CD4-positive, alpha-beta T cell (primary cell): ENCODE measurements around the gene SLC66A3. TPM values are rescaled to one million over a fixed set of nuclear protein-coding genes. Genes with fewer than 3 reads are reported as not detected.

ENCODE experiments used
- ATAC-seq: fragments of 200-7000 bp; cut with Tn5 transposase; one replicate; pipeline ENCODE4 v1.10.0; 2022; ENCODE audit warnings: mild to moderate bottlenecking; ENCODE audit not compliant: poor library complexity
- CTCF ChIA-PET: fragments of 350-600 bp; sonication (Branson Sonifier 250); formaldehyde crosslinking; loops from one replicate; lab custom pipeline; 2021; ENCODE audit warnings: antibody characterized with exemption, inconsistent platforms; lab: Charles Lee
- POLR2A ChIA-PET: fragments of 350-600 bp; sonication (Branson Sonifier 250); formaldehyde crosslinking; loops from one replicate; lab custom pipeline; 2021; ENCODE audit warnings: antibody characterized with exemption, inconsistent platforms; lab: Charles Lee
- DNase-seq, 14 experiments: peaks; one replicate each; pipeline ENCODE4 v3.0.0-alpha.2; 2013 to 2020; ENCODE audit warnings: mixed read lengths in 2 of 14
- H3K27ac ChIP-seq, 2 donors: one replicate each; pipeline versions ENCODE4 v1.5.1 to v1.7.0; 2013; ENCODE audit warnings: low read length in 2 of 2, low read depth in 1 of 2, mild to moderate bottlenecking in 1 of 2
- H3K27me3 ChIP-seq, 2 experiments: 1 replicate in 1 of 2; 2 replicates in 1 of 2; pipeline versions ENCODE4 v1.6.1 to v1.7.0; 2013; ENCODE audit warnings: low read length in 2 of 2, control low read depth in 1 of 2, mild to moderate bottlenecking in 1 of 2, moderate library complexity in 1 of 2; ENCODE audit not compliant: insufficient read depth in 2 of 2, control insufficient read depth in 1 of 2
- H3K36me3 ChIP-seq: one replicate; pipeline ENCODE4 v1.6.1; 2013; ENCODE audit warnings: low read length, control low read depth; ENCODE audit not compliant: insufficient read depth
- H3K4me1 ChIP-seq: one replicate; pipeline ENCODE4 v1.6.1; 2013; ENCODE audit warnings: low read length, control low read depth; ENCODE audit not compliant: insufficient read depth
- H3K4me3 ChIP-seq: one replicate; pipeline ENCODE4 v1.5.1; 2013; ENCODE audit warnings: mild to moderate bottlenecking, low read length, moderate library complexity
- H3K9me3 ChIP-seq, 2 experiments: 1 replicate in 1 of 2; 2 replicates in 1 of 2; pipeline versions ENCODE4 v1.6.1 to v1.7.0; 2013; ENCODE audit warnings: low read length in 2 of 2, mild to moderate bottlenecking in 2 of 2, control low read depth in 1 of 2, moderate library complexity in 1 of 2; ENCODE audit not compliant: control insufficient read depth in 1 of 2, insufficient read depth in 1 of 2
- H3K27ac Mint-ChIP-seq: one replicate; pipeline ENCODE4 v1.8.0; 2020; ENCODE audit warnings: mixed read lengths
- H3K27me3 Mint-ChIP-seq: one replicate; pipeline ENCODE4 v1.8.0; 2021; ENCODE audit warnings: mixed read lengths
- H3K36me3 Mint-ChIP-seq: one replicate; pipeline ENCODE4 v1.8.0; 2021; ENCODE audit warnings: low read depth, mixed read lengths
- H3K4me1 Mint-ChIP-seq: one replicate; pipeline ENCODE4 v1.8.0; 2021; ENCODE audit warnings: low read depth, mixed read lengths
- H3K4me3 Mint-ChIP-seq: one replicate; pipeline ENCODE4 v1.8.0; 2020; ENCODE audit warnings: mild to moderate bottlenecking, mixed read lengths
- H3K9me3 Mint-ChIP-seq: one replicate; pipeline ENCODE4 v1.8.0; 2020; ENCODE audit warnings: mixed read lengths
- CTCF ChIP-seq: fragments of 200-600 bp; IDR thresholded peaks from one replicate; pipeline ENCODE4 v1.8.0; 2022; ENCODE audit warnings: antibody characterized with exemption, mild to moderate bottlenecking
- intact Hi-C, 2 experiments: fragments of 100-400 bp; cut with DNase I in 1 of 2; cut with micrococcal nuclease in 1 of 2; formaldehyde crosslinking; loops; one replicate each; pipeline versions ENCODE4 v1.15.1 to v1.9.0; 2023 to 2025; cut with DNase I, micrococcal nuclease
- total RNA-seq, 174 experiments: library from RNA in 2 of 174; stranded (reverse) in 2 of 174; gene quantifications; one replicate each; pipeline ENCODE4 v1.2.3 and lab custom pipeline; 2021 to 2026

Gene SLC66A3
- total RNA-seq, 2 experiments from 2014 or later: 6.9 to 7.3 TPM

DNA sequence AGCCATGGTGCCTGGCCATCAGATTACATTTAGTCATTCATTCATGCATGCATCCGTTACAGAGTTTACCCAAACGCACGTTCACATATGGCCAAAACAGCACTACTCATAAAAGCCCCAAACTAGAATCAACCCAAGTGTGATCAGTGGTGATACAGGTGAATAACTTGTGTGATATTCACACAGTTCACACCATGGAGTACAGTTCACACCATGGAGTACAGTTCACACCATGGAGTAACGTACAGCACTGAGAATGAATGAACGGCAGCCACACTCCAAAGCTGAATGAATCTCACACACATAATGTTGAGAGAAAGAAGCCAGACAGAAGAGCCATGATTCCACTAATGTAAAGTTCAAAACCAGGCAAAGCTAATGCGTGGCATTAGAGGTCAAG is 12.3 kb upstream of the SLC66A3 start:
- Histone ChIP-seq H3K27ac (no peak overlapping the region), H3K4me1 (no peaks in the 10 kb centered on the region), H3K27me3 (no peaks in the 10 kb centered on the region), H3K9me3 (peaks cover 0 to 4% of the 10 kb centered on the region in 2 experiments), H3K4me3 (no peak overlapping the region), H3K36me3 (no peaks in the 10 kb centered on the region)
- intact Hi-C loops: no loop called here
- no peaks in the 10 kb centered on the region for H3K9me3 Mint-ChIP-seq
- ChIA-PET POLR2A (no interaction called here), CTCF (interaction anchor here (1.6 kb wide), 1 partner anchor 11 kb away, joined by 5 read pairs; a partner anchor contains a TSS)
- H3K4me3 Mint-ChIP-seq: no peak overlapping the region
- no peaks in the 10 kb centered on the region for H3K4me1 Mint-ChIP-seq
- ATAC-seq: no peak
- no peaks in the 10 kb centered on the region for H3K36me3 Mint-ChIP-seq
- no peak for TF ChIP-seq CTCF
- DNase-seq: no peak
- H3K27me3 Mint-ChIP-seq: peaks cover 12% of the 10 kb centered on the region
- H3K27ac Mint-ChIP-seq: no peak overlapping the region

- no peak overlapping the region for H3K4me3 ChIP-seq
- H3K27me3 ChIP-seq: no peaks in the 10 kb centered on the region
- TF ChIP-seq CTCF: no peak
- Mint-ChIP-seq H3K27me3 (peaks cover 12% of the 10 kb centered on the region), H3K27ac (no peak overlapping the region), H3K9me3 (no peaks in the 10 kb centered on the region), H3K4me3 (no peak overlapping the region), H3K36me3 (no peaks in the 10 kb centered on the region), H3K4me1 (no peaks in the 10 kb centered on the region)
- peaks cover 0 to 4% of the 10 kb centered on the region in 2 experiments for H3K9me3 ChIP-seq
- intact Hi-C loops: no loop called here
- H3K4me1 ChIP-seq: no peaks in the 10 kb centered on the region
- H3K36me3 ChIP-seq: no peaks in the 10 kb centered on the region
- H3K27ac ChIP-seq: no peak overlapping the region
- ChIA-PET POLR2A (interaction anchor here (1.4 kb wide), 1 partner anchor 11 kb away, joined by 3 read pairs; the partner anchor contains the start of gene SLC66A3), CTCF (interaction anchor here (1.6 kb wide), 1 partner anchor 12 kb away, joined by 5 read pairs; a partner anchor contains a TSS)
- ATAC-seq (no peak), DNase-seq (no peak)
Measured at GRCh38 chr2:11144077-11144737, 11.1 kb upstream of the SLC66A3 start.

DNA sequence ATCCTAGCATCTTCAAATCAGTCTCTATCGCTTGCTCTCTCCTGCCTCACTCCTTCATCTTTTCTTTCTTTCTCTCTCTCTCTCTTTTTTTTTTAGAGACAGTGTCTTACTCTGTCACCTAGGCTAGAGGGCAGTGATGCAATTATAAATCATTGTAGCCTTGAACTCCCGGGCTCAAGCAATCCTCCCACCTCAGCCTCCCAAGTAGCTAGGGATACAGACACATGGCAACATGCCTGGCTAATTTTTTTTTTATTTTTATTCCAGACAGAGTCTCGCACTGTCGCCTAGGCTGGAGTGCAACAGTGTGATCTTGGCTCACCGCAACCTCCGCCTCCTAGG is 10.6 kb upstream of the SLC66A3 start:
- intact Hi-C loops: no loop called here
- Histone ChIP-seq H3K4me1 (no peaks in the 10 kb centered on the region), H3K36me3 (no peaks in the 10 kb centered on the region), H3K4me3 (no peak overlapping the region), H3K27ac (no peak overlapping the region), H3K27me3 (no peaks in the 10 kb centered on the region), H3K9me3 (peaks cover 0 to 4% of the 10 kb centered on the region in 2 experiments)
- no peak overlapping the region for H3K27ac Mint-ChIP-seq
- peaks cover 12% of the 10 kb centered on the region for H3K27me3 Mint-ChIP-seq
- no peak for TF ChIP-seq CTCF
- ATAC-seq: no peak
- H3K4me3 Mint-ChIP-seq: no peak overlapping the region
- H3K36me3 Mint-ChIP-seq: no peaks in the 10 kb centered on the region
- ChIA-PET POLR2A (interaction anchor here (0.7 to 1.4 kb wide), 2 partner anchors 10 to 12 kb away, joined by 3 read pairs; partner anchors contain the start of gene SLC66A3), CTCF (interaction anchor here (1.6 kb wide), 1 partner anchor 12 kb away, joined by 5 read pairs; a partner anchor contains a TSS)
- no peaks in the 10 kb centered on the region for H3K4me1 Mint-ChIP-seq
- no peaks in the 10 kb centered on the region for H3K9me3 Mint-ChIP-seq
- no peak for DNase-seq
